Pulmonary artery endothelial cell (primary cell): ENCODE results near the gene NETO2. TPM values are rescaled to one million over a fixed set of nuclear protein-coding genes. Genes with fewer than 3 reads are reported as not detected.
"Not testable (repeated sequence)": the region's sequence is repeated elsewhere in the genome, so short reads cannot be mapped to it uniquely, and the experiment has no call there.

Source experiments
- DNase-seq: peaks from one replicate; pipeline ENCODE4 v3.0.0-alpha.2; 2011; ENCODE audit warnings: low read depth, low spot score
- total RNA-seq: library from RNA; depleted of rRNA; stranded (reverse); fragments of >200 nt; gene quantifications from 2 replicates; pipeline ENCODE4 v1.2.3, GENCODE V29; 2014

NETO2 gene, protein sequence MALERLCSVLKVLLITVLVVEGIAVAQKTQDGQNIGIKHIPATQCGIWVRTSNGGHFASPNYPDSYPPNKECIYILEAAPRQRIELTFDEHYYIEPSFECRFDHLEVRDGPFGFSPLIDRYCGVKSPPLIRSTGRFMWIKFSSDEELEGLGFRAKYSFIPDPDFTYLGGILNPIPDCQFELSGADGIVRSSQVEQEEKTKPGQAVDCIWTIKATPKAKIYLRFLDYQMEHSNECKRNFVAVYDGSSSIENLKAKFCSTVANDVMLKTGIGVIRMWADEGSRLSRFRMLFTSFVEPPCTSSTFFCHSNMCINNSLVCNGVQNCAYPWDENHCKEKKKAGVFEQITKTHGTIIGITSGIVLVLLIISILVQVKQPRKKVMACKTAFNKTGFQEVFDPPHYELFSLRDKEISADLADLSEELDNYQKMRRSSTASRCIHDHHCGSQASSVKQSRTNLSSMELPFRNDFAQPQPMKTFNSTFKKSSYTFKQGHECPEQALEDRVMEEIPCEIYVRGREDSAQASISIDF
- 29.6 and 43.2 TPM in 2 replicates for total RNA-seq

DNA sequence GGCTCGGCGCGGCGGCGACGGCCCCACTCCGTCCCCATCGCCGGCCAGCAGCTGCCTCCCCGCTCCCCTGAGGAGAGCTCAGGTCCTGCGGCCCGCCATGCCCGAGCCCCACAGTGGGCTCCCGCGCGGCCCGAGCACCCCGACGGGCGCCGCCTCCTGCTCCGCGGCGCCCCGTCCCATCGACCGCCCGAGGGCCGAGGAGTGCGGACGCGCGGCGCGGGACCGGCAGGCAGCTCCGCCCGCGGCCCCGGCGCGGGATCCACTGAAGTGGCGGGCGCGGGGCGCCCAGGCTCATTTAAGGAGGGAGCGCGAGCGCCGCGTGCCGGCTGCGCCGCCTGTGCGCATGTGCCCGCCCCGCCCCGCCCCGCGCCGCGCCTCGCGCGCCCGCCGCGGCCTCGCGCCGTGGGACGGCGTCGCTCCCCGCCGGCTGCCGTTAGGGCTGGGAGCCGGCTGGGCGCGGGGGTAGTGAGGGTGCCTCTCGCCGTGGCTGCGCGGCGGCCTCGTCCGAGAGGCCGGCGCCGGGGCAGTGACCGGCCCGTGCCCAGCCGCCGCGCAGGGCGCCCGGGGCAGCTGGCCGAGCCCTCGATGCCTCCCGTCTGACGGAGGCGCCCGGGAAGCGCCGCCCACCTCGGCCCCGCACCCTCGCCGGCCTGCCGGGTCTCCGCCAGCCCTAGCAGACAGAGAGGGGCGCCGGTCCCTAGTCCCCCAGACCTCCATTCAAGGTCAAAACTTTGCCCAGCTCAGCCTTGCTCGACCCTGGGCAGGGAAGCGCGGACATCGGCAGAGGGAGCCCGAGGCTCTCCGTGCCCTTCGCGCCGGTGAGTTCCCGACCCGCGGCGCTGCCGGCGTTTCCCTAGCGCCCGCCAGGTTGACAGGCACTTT, at the start of gene NETO2:
Gene NETO2 (minus strand): TSS at position 269 of the 882 bp plus-strand sequence. CDS start 333 bp downstream, outside the sequence.
- no peak for DNase-seq

DNA sequence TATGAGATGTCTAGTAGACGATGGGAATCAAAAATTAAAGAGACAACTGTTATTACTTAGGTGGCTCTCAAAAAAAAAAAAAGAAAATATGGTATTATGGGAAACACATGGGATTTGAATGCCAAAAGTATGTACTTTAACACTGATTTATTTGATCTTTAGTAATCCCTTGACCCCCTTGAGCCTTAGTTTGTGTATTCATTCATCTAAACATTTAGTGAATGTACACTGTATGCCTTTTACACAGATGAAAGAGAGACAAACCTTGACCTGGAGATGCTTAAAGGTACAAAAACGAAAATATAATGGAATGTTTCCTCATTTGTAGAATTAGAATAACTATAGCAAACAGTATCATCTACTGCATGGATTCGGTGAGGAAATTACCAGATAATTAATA, 38.6 kb upstream of the NETO2 start:
- DNase-seq: no peak

DNA sequence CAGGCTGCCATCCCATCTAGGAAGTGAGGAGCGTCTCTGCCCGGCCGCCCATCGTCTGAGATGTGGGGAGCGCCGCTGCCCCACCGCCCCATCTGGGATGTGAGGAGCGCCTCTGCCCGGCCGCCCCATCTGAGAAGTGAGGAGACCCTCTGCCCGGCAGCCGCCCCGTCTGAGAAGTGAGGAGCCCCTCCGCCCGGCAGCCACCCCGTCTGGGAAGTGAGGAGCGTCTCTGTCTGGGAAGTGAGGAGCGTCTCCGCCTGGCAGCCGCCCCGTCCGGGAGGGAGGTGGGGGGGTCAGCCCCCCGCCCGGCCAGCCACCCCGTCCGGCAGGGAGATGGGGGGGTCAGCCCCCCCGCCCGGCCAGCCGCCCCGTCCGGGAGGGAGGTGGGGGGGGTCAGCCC, 37.3 kb upstream of the NETO2 start:
- DNase-seq: not testable (repeated sequence)

DNA sequence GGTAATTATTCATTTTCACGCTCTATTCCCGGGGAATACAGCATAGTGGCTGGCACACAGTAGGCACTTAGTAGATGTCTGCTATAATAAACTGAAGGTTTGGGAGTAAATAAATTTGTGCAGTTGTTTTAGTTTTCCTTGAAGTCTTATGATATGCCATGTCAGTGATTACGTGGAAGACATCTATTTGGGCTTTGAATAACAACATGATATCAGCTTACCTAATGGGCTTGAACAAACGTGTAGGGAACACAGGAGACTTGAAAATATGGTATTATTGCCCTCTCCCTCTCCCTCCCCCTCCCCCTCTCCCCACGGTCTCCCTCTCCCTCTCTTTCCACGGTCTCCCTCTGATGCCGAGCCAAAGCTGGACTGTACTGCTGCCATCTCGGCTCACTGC, 36.3 kb upstream of the NETO2 start:
- DNase-seq: no peak

- no peak for DNase-seq
These were observed 31.4 kb upstream of the NETO2 start for GRCh38 chr16:47175152-47175551.

GRCh38 chr16:47162670-47163420, 19.1 kb upstream of the NETO2 start:
- DNase-seq: no peak

DNA sequence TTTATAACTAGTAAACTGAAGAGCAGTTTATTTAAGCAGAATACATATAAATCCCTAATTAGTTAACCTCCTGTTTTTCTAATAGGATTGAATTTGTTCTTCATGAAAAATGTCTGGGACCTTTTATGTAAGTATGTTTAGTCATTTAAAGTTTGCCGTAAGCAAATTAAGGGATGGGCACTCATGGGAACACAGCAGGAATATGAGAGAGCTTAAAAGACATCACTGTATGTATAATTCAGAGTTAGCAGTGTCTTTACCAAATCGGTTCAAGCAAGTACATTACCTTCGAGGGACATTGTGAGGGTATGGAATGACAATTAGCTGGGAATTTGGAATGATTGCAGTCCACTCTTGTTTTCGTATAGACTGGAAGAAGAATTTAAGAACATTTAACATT, 17.7 kb upstream of the NETO2 start:
- DNase-seq: no peak

DNA sequence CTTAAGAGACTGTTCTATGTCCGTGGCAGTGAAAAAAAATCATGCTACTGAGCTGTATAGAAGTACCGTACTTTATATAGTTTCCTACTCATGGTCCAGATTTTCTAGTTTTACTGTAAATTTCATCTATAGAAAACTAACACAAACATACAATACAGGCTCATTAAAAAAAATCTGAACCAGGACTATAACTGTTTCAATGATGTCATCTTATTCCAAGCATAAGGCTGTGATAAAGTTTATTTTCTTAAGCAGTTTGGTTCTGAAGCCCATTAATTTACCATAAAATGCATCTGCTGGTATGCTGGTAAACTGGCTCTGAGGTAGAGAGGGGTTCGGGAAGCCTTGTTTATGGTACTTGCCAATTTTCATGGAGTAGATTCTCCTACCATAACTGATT, 16.7 kb upstream of the NETO2 start:
- no peak for DNase-seq

GRCh38 chr16:47158992-47159391, 15.2 kb upstream of the NETO2 start:
- no peak for DNase-seq

- no peak for DNase-seq
These were observed 13.0 kb upstream of the NETO2 start for GRCh38 chr16:47156680-47157215.

- DNase-seq: not testable (repeated sequence)
These were observed 8.8 kb upstream of the NETO2 start for GRCh38 chr16:47152501-47152900.

GRCh38 chr16:47150067-47150466, 6.3 kb upstream of the NETO2 start:
- DNase-seq: no peak

DNA sequence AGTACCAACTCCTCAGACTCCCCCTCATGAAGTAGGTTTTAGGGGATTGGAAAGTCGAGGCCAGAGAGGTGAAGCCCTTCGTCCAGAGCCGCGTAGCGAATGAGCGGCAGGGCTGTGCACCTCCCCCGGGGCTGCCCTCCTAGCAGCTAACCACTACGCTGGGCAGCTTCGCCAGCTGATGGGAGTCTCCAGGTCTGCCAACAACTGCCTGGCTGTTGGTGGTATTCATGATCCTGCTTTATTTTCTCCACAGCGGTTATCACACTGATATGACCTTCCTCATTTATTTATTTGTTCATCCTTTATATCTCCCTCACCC, 773 bp upstream of the NETO2 start:
- DNase-seq: no peak

- no peak for DNase-seq
These were observed 696 bp downstream of the NETO2 start for GRCh38 chr16:47142821-47143676.

DNA sequence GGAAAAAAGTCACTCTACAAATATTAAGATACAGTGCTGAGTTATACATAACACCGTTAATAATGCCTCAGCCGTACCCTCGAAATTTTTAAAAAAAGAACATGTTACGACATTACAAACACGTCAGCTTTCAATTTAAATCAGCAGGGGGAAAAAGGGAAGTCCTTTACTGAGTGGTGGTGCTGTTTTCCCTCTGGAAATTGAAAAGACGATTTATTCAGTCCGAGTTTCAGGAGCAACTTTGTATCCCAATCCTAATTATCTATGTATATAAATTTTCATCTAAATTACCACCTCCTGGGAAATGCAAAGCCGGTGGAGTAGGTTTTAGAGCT, 1.3 kb downstream of the NETO2 start:
- DNase-seq: no peak

DNA sequence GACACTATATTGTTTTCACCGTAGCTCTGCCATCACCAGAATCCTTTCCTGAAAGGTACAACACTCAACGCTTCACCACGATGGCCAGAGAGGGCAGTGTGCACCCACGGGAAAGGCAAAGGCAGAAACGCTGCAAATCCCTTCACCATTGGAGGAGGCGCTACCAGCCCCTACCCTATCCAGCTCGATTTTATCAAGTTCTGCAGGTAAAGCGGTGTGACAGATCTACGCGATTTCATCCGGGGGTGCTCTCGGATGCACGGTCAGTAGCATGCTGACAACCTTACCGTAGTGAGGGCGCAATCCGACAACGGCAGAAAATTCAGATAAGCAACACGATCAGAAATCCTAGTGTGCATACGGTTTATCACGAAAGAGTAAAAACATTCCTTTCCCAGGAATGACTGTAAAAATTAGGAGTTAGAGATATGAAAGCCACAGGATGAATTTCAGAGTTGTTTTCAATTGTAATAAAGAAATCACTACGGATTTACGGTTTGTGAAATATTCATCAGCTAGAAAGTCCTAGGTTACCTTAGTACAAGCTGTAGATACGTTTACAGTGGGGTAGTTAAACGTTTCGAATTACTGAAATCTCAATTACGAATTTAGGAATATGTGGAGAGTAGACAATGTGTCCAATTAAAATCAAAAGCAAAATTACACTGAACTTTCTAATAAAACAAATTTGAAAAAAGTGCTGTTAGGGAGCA, 1.8 kb downstream of the NETO2 start:
- DNase-seq: peak; percentile 58

GRCh38 chr16:47140686-47141085, 3.1 kb downstream of the NETO2 start:
- no peak for DNase-seq

GRCh38 chr16:47139561-47140185, 4.1 kb downstream of the NETO2 start:
- no peak for DNase-seq

- not testable (repeated sequence) for DNase-seq
These were observed 5.8 kb downstream of the NETO2 start for GRCh38 chr16:47137925-47138324.
